Hepatocyte (in vitro differentiated cells): Measurements from ENCODE around the gene MFAP5. TPM values are rescaled to one million over a fixed set of nuclear protein-coding genes. Genes with fewer than 3 reads are reported as not detected.

Source experiments
- DNase-seq: peaks from one replicate; pipeline ENCODE4 v3.0.0-alpha.2; 2016; ENCODE audit warnings: low spot score
- H2AFZ ChIP-seq: fragments of 200-600 bp; sonication (generic); 2 replicates; pipeline ENCODE4 v1.6.0; 2016; ENCODE audit warnings: antibody characterized with exemption, mild to moderate bottlenecking
- H3K27ac ChIP-seq: fragments of 200-600 bp; sonication (generic); 2 replicates; pipeline ENCODE4 v1.5.1; 2016; ENCODE audit warnings: mild to moderate bottlenecking
- H3K27me3 ChIP-seq: fragments of 200-600 bp; sonication (generic); 2 replicates; pipeline ENCODE4 v1.6.1; 2016
- H3K36me3 ChIP-seq: fragments of 200-600 bp; sonication (generic); replicated peaks from 2 replicates; pipeline ENCODE4 v1.5.1; 2016; ENCODE audit warnings: low read depth; ENCODE audit not compliant: insufficient read depth
- H3K4me1 ChIP-seq: fragments of 200-600 bp; sonication (generic); 2 replicates; pipeline ENCODE4 v1.5.1; 2016; ENCODE audit warnings: mild to moderate bottlenecking, moderate library complexity; ENCODE audit not compliant: insufficient read depth
- H3K4me2 ChIP-seq: fragments of 200-600 bp; sonication (generic); 2 replicates; pipeline ENCODE4 v1.6.0; 2016
- H3K4me3 ChIP-seq: fragments of 200-600 bp; sonication (generic); 2 replicates; pipeline ENCODE4 v1.5.1; 2016; ENCODE audit warnings: mild to moderate bottlenecking
- H3K79me2 ChIP-seq: fragments of 200-600 bp; sonication (generic); 2 replicates; pipeline ENCODE4 v1.6.0; 2017; ENCODE audit warnings: mild to moderate bottlenecking
- H3K9me2 ChIP-seq: fragments of 200-600 bp; sonication (generic); replicated peaks from 2 replicates; pipeline ENCODE4 v1.6.0; 2017; ENCODE audit warnings: mild to moderate bottlenecking; ENCODE audit not compliant: insufficient read depth
- H3K9me3 ChIP-seq: fragments of 200-600 bp; sonication (generic); 2 replicates; pipeline ENCODE4 v1.5.1; 2016; ENCODE audit warnings: low read depth, mild to moderate bottlenecking
- H4K20me1 ChIP-seq: fragments of 200-600 bp; sonication (generic); 2 replicates; pipeline ENCODE4 v1.6.0; 2016; ENCODE audit warnings: mild to moderate bottlenecking; ENCODE audit not compliant: insufficient read depth, poor library complexity, severe bottlenecking
- EZH2 ChIP-seq: fragments of 200-600 bp; sonication (generic); IDR thresholded peaks from 2 replicates; pipeline ENCODE4 v1.6.1; 2016; ENCODE audit warnings: antibody characterized with exemption, mild to moderate bottlenecking, borderline replicate concordance
- EZH2phosphoT487 ChIP-seq: fragments of 200-600 bp; sonication (generic); IDR thresholded peaks from one replicate; pipeline ENCODE4 v1.6.1; 2018; ENCODE audit warnings: antibody characterized with exemption, mild to moderate bottlenecking, low read depth, moderate library complexity; ENCODE audit not compliant: unreplicated experiment, severe bottlenecking
- WGBS: methylation state at CpG from one replicate; pipeline ENCODE4 v1.1.6; 2016; ENCODE audit warnings: low lambda C conversion rate; ENCODE audit errors: missing lambda C conversion rate; 5-methylcytosine and 5-hydroxymethylcytosine counted together
- polyA plus RNA-seq: library from polyadenylated mRNA; unstranded; fragments of >200 nt; fragmentation: Nextera tagmentation; extraction: Ambion mirVana; gene quantifications from 2 replicates; pipeline ENCODE4 v1.2.1, GENCODE V29; 2016
- small RNA-seq: library from RNA; depleted of rRNA; stranded (forward); fragments of <200 nt; gene quantifications from one replicate; pipeline ENCODE3, GENCODE V24; 2014
- total RNA-seq: library from RNA; depleted of rRNA; stranded (reverse); fragments of >200 nt; gene quantifications from 2 replicates; pipeline ENCODE4 v1.2.3, GENCODE V29; 2014
- TF ChIP-seq, protein P1 (sequence below): fragments of 200-600 bp; sonication (generic); IDR thresholded peaks from 2 replicates; pipeline ENCODE4 v1.5.1; 2016; ENCODE audit warnings: antibody characterized with exemption, mild to moderate bottlenecking; ENCODE audit not compliant: poor library complexity

The MFAP5 gene
- total and polyA plus RNA-seq, 2 experiments from 2014 or later: 0.15 to 1.9 TPM

DNA sequence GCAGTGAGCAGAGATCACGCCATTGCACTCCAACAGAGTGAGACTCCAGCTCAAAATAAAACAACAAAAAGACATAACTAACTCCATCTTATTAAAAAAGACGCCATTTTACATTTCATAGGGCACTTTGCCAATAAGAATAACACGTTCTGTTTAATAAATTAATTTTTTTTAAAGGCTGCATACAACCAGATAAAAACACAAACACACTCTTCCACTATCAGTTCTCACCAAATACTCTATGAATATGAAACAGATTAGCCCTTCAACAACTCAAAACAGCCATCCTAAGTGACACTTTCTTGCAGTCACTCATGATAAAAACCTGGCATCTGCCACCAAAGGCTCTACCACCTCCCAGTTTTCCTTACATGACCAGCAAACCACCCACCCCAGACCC is 66.1 kb downstream of the MFAP5 start:
- no peak overlapping the region for H2AFZ ChIP-seq

More for the DNA sequence above, 66.1 kb downstream of the MFAP5 start:
- H3K27ac ChIP-seq: no peak overlapping the region
- H4K20me1 ChIP-seq: no peaks in the 10 kb centered on the region
- no peaks in the 10 kb centered on the region for H3K27me3 ChIP-seq
- DNase-seq: no peak
- no peaks in the 10 kb centered on the region for H3K36me3 ChIP-seq
- no peak overlapping the region for H3K4me2 ChIP-seq
- no peaks in the 10 kb centered on the region for H3K9me2 ChIP-seq
- no peaks in the 10 kb centered on the region for H3K9me3 ChIP-seq
- H3K79me2 ChIP-seq: no peaks in the 10 kb centered on the region
- H3K4me1 ChIP-seq: no peaks in the 10 kb centered on the region
- TF ChIP-seq, protein P1, sequence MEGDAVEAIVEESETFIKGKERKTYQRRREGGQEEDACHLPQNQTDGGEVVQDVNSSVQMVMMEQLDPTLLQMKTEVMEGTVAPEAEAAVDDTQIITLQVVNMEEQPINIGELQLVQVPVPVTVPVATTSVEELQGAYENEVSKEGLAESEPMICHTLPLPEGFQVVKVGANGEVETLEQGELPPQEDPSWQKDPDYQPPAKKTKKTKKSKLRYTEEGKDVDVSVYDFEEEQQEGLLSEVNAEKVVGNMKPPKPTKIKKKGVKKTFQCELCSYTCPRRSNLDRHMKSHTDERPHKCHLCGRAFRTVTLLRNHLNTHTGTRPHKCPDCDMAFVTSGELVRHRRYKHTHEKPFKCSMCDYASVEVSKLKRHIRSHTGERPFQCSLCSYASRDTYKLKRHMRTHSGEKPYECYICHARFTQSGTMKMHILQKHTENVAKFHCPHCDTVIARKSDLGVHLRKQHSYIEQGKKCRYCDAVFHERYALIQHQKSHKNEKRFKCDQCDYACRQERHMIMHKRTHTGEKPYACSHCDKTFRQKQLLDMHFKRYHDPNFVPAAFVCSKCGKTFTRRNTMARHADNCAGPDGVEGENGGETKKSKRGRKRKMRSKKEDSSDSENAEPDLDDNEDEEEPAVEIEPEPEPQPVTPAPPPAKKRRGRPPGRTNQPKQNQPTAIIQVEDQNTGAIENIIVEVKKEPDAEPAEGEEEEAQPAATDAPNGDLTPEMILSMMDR: no peak
- TF ChIP-seq EZH2phosphoT487 (no peak), EZH2 (no peak)
- WGBS: 87% methylated on average over 3 of the region's 3 CpGs
- H3K4me3 ChIP-seq: no peak overlapping the region

Small RNA genes lying within 50 kb of the gene (small RNA-seq; reads per million reads assigned to genes)
- not detected for gene RF00564

Other genes starting within 250 kb of the MFAP5 start
- not detected in 2 replicates for gene CLEC6A, start 206.9 kb downstream of the MFAP5 start, total RNA-seq
- gene CLEC6A, start 206.9 kb downstream of the MFAP5 start, polyA plus RNA-seq: not detected in 2 replicates
- gene CLEC4D, start 149.3 kb downstream of the MFAP5 start, total RNA-seq: 0.10 TPM in 1 of 2 replicates, not detected in the other
- gene CLEC4D, start 149.3 kb downstream of the MFAP5 start, polyA plus RNA-seq: not detected in 2 replicates
- not detected in 2 replicates for gene CLEC4E, start 121.9 kb downstream of the MFAP5 start, total RNA-seq
- gene CLEC4E, start 121.9 kb downstream of the MFAP5 start, polyA plus RNA-seq: not detected in 2 replicates
- gene AICDA, start 50.0 kb downstream of the MFAP5 start, total RNA-seq: 0.12 and 0.23 TPM in 2 replicates
- gene AICDA, start 50.0 kb downstream of the MFAP5 start, polyA plus RNA-seq: not detected in 2 replicates
- 28.9 and 37.3 TPM in 2 replicates for gene RIMKLB, start 35.2 kb upstream of the MFAP5 start, total RNA-seq
- gene RIMKLB, start 35.2 kb upstream of the MFAP5 start, polyA plus RNA-seq: 20.7 and 25.7 TPM in 2 replicates
- gene A2ML1, start 159.8 kb upstream of the MFAP5 start, total RNA-seq: 0.72 and 1.1 TPM in 2 replicates
- 0.38 and 1.0 TPM in 2 replicates for gene A2ML1, start 159.8 kb upstream of the MFAP5 start, polyA plus RNA-seq